Calu3 (cell line): ENCODE results near the gene CCDC141. TPM values are rescaled to one million over a fixed set of nuclear protein-coding genes. Genes with fewer than 3 reads are reported as not detected.

Experiments used
- BruUV-seq: library from RNA; stranded (reverse); fragments of 400-500 nt; replicated peaks from 2 replicates; lab custom pipeline; 2021; lab: Mats Ljungman, UMichigan
- CTCF ChIA-PET: fragments of 300-600 bp; sonication (Branson Sonifier 250); formaldehyde crosslinking; loops from one replicate; lab custom pipeline; 2022; ENCODE audit warnings: antibody characterized with exemption; lab: Charles Lee
- DNase-seq: peaks from one replicate; pipeline ENCODE4 v3.0.0; 2022
- H3K27ac Mint-ChIP-seq: one replicate; pipeline ENCODE4 v1.8.0; 2022; ENCODE audit warnings: mixed read lengths; ENCODE audit not compliant: unreplicated experiment
- H3K27me3 Mint-ChIP-seq: one replicate; pipeline ENCODE4 v1.8.0; 2022; ENCODE audit warnings: mixed read lengths; ENCODE audit not compliant: unreplicated experiment
- H3K36me3 Mint-ChIP-seq: one replicate; pipeline ENCODE4 v1.8.0; 2022; ENCODE audit warnings: mild to moderate bottlenecking, moderate library complexity, mixed read lengths; ENCODE audit not compliant: insufficient read depth, unreplicated experiment
- H3K4me1 Mint-ChIP-seq: one replicate; pipeline ENCODE4 v1.8.0; 2022; ENCODE audit warnings: mild to moderate bottlenecking, low read depth, mixed read lengths; ENCODE audit not compliant: unreplicated experiment
- H3K4me3 Mint-ChIP-seq: one replicate; pipeline ENCODE4 v1.8.0; 2022; ENCODE audit warnings: mild to moderate bottlenecking, low read depth, moderate library complexity, mixed read lengths; ENCODE audit not compliant: unreplicated experiment
- H3K9me3 Mint-ChIP-seq: one replicate; pipeline ENCODE4 v1.8.0; 2022; ENCODE audit warnings: low read depth, mixed read lengths; ENCODE audit not compliant: unreplicated experiment
- CTCF ChIP-seq: fragments of 200-600 bp; IDR thresholded peaks from one replicate; pipeline ENCODE4 v1.8.0; 2022; ENCODE audit warnings: antibody characterized with exemption; ENCODE audit not compliant: unreplicated experiment
- intact Hi-C: fragments of 100-400 bp; cut with micrococcal nuclease; formaldehyde crosslinking; loops from one replicate; pipeline ENCODE4 v1.10.0; 2022; ENCODE audit not compliant: unreplicated experiment
- total RNA-seq: library from RNA; stranded (reverse); gene quantifications from 2 replicates; pipeline ENCODE4 v1.2.3, GENCODE V29; 2022

The CCDC141 gene
- total RNA-seq, 1 experiment from 2014 or later, result 0.07 TPM

DNA sequence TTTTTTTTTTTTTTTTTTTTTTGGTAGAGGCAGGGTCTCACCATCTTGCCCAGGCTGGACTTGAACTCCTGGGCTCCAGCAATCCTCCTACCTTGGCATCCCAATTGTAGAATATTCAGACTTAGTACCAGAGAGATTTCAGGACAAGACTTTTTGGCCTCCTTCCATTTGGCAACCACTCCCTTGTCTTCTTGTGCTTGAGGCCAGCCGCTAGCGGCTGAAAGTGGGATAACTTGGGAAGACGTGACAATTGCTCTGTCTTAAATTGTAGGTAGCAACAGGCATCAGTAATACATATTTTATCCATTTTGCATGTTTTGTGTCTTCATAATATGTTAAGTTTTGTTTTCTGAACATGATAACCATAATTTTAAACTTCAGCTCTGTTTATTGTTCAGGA, 189.4 kb downstream of the CCDC141 start:
- intact Hi-C loops, result no loop called here
- H3K4me3 Mint-ChIP-seq, result no peak overlapping the region
- TF ChIP-seq CTCF, result no peak
- no peak overlapping the region for H3K27ac Mint-ChIP-seq
- no TSS peak for BruUV-seq
- DNase-seq, result no peak
- no peaks in the 10 kb centered on the region for H3K36me3 Mint-ChIP-seq
- H3K27me3 Mint-ChIP-seq, result no peaks in the 10 kb centered on the region
- peaks cover 11% of the 10 kb centered on the region for H3K4me1 Mint-ChIP-seq
- H3K9me3 Mint-ChIP-seq, result no peaks in the 10 kb centered on the region
- CTCF ChIA-PET, result interaction anchor here (0.7 kb wide), 1 partner anchor 1593 kb away, joined by 8 read pairs; no protein-coding TSS in a partner anchor

DNA sequence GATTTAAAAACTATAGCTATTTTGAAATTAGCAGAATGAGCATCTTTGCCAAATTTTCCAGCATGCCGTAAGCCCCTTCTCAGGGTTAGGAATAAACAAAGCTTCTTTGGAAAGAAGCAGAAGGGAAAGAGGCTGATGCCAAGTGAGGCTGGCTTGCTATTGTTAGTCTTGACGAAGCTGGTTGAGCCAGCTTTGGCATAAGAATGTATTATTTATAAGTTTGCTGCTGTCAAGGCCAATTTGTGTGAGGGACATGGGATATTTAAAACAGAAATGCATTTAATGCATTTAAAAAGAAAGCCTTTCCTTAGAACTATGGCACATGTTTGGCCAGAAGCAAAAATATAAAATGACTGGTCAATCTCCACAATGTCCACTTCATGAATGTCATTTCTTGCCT, 190.2 kb downstream of the CCDC141 start:
- Mint-ChIP-seq H3K27me3 (no peaks in the 10 kb centered on the region), H3K4me1 (peaks cover 3% of the 10 kb centered on the region), H3K9me3 (no peaks in the 10 kb centered on the region), H3K27ac (no peak overlapping the region), H3K4me3 (no peak overlapping the region), H3K36me3 (no peaks in the 10 kb centered on the region)
- intact Hi-C loops, result no loop called here
- BruUV-seq, result no TSS peak
- CTCF ChIA-PET, result interaction anchor here (0.7 kb wide), 1 partner anchor 1592 kb away, joined by 8 read pairs; no protein-coding TSS in a partner anchor
- no peak for TF ChIP-seq CTCF
- DNase-seq, result no peak

DNA sequence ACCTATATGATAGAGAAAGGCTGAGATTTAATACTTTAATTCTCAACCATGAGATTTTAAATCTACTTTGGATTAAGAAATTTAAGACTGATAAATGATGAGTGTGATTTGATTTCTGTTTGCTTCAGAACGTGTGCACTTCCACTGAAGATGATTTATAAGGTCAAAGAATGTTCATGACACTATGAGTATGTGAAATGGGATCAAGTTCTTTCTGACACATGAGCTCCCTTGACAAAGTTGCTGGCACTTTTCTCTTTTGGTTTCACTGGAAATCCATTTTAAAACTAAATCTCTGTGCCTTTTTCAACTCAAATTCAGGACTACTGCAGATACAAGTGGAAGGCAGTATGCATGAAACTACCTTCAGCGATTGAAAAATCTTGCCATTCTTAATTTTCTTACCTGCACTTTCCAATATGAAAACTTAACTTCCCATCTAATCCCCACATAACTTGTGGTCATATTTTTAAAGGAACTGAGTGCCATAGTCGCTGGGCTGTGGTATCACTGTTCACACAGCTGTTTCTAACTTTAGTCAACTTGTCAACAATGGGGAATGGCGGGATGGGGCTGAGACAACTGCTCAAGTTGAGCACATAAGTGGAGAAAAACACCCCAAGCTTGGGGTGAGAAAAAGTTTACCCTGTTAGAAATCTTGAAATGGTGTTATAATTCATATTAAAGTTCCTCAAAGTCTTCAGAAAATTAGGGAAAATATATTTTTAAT, 190.9 kb downstream of the CCDC141 start:
- Mint-ChIP-seq H3K4me3 (no peak overlapping the region), H3K27me3 (no peaks in the 10 kb centered on the region), H3K27ac (no peak overlapping the region), H3K36me3 (no peaks in the 10 kb centered on the region), H3K4me1 (no peaks in the 10 kb centered on the region), H3K9me3 (no peaks in the 10 kb centered on the region)
- DNase-seq, result no peak
- intact Hi-C loops, result no loop called here
- no TSS peak for BruUV-seq
- no peak for TF ChIP-seq CTCF
- CTCF ChIA-PET, result no interaction called here

GRCh38 chr2:178855151-178855550, 194.8 kb downstream of the CCDC141 start:
- BruUV-seq, result no TSS peak
- intact Hi-C loops, result no loop called here
- Mint-ChIP-seq H3K9me3 (no peaks in the 10 kb centered on the region), H3K27me3 (no peaks in the 10 kb centered on the region), H3K36me3 (no peaks in the 10 kb centered on the region), H3K27ac (no peak overlapping the region), H3K4me1 (no peaks in the 10 kb centered on the region), H3K4me3 (no peak overlapping the region)
- no peak for TF ChIP-seq CTCF
- CTCF ChIA-PET, result no interaction called here
- no peak for DNase-seq
